22Rv1 (cell line): ENCODE measurements around the gene MRPS23.

ENCODE experiments used
- ZFX ChIP-seq: fragments of 450-650 bp; IDR thresholded peaks from 2 replicates; pipeline ENCODE4 v1.6.1; 2017; ENCODE audit warnings: antibody characterized with exemption, borderline replicate concordance
- TF ChIP-seq, protein P1 (sequence below): fragments of 450-650 bp; IDR thresholded peaks from 2 replicates; pipeline ENCODE4 v1.5.1; 2017; ENCODE audit warnings: mild to moderate bottlenecking

- TF ChIP-seq, protein P1, sequence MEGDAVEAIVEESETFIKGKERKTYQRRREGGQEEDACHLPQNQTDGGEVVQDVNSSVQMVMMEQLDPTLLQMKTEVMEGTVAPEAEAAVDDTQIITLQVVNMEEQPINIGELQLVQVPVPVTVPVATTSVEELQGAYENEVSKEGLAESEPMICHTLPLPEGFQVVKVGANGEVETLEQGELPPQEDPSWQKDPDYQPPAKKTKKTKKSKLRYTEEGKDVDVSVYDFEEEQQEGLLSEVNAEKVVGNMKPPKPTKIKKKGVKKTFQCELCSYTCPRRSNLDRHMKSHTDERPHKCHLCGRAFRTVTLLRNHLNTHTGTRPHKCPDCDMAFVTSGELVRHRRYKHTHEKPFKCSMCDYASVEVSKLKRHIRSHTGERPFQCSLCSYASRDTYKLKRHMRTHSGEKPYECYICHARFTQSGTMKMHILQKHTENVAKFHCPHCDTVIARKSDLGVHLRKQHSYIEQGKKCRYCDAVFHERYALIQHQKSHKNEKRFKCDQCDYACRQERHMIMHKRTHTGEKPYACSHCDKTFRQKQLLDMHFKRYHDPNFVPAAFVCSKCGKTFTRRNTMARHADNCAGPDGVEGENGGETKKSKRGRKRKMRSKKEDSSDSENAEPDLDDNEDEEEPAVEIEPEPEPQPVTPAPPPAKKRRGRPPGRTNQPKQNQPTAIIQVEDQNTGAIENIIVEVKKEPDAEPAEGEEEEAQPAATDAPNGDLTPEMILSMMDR = no peak
- no peak for TF ChIP-seq ZFX
These were observed 45.7 kb upstream of the MRPS23 start for GRCh38 chr17:57895382-57896060.
